ENCODE results near the gene SPATA18.

The SPATA18 gene

DNA sequence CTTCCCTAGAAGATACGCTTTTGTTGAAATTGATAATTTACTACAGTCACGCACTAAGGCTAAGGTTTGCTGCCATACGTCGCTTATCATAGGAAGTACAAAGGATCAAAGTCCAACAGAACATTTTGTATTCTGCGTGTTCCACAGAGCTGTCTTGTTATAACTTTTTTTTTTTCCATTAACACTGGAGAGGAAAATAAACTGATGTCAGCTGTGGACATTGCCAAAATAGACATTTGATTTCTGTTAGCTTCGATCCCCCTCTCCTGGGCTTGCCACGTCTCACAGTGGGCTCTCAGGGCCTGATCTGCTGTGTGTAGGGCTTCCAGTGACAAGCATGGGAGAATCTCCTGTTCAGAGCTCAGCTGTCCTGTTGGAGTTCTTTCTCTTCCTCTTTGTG, 93.3 kb downstream of the SPATA18 start:
- in situ Hi-C loops (cut with MboI; ENCODE audit: low sequenced_read_pairs, unreplicated experiment) = loop anchor here (25.0 kb wide), 1 partner anchor 132 kb away; the partner anchor contains the start of gene LRRC66
- DNase-seq (ENCODE audit: low spot score) = no peak
- no peak for TF ChIP-seq CTCF (IDR thresholded peaks at IDR 0.05; ENCODE audit: borderline replicate concordance, control extremely low read depth, extremely low read depth, insufficient read depth, missing control alignments)
